MM.1S (cell line): ENCODE measurements around the gene FYN.

Source experiments
- CTCF ChIP-seq: fragments of 300-600 bp; sonication (generic); IDR thresholded peaks from 2 replicates; pipeline ENCODE4 v1.5.1; 2016; ENCODE audit warnings: antibody characterized with exemption, low read length, mixed read lengths
- EZH2 ChIP-seq: fragments of 300-600 bp; sonication (generic); optimal IDR thresholded peaks from 2 replicates; pipeline ENCODE3; 2017; ENCODE audit warnings: low read depth, mild to moderate bottlenecking, antibody characterized with exemption, low read length, mixed read lengths
- EZH2phosphoT487 ChIP-seq: fragments of 300-600 bp; sonication (generic); IDR thresholded peaks from 2 replicates; pipeline ENCODE4 v1.6.1; 2018; ENCODE audit warnings: antibody characterized with exemption, low read length

DNA sequence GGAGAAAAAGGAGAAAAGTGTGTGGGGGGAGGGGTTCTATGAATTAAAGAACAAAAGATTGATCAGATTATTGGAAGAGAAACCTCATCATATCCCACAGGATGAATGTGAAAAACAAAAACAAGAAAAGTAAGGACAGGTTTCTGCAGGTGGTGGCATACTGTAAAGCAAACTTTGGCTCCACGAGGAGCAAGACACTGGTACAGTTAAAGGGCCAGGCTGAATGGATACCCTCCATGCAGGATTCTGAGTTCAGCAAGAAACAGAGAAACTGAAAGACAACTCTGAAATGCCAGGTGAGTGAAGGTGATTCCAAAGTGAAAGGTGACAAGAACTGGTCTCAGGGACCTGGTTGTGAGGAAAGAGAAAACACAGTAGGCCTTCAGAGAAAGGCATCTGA lies 37.4 kb downstream of the FYN start:
- TF ChIP-seq CTCF (no peak), EZH2phosphoT487 (no peak), EZH2 (no peak)
